Measurements from ENCODE around the gene BRCA1.
"Not testable (repeated sequence)": the region's sequence is repeated elsewhere in the genome, so short reads cannot be mapped to it uniquely, and the experiment has no call there.

Gene BRCA1

GRCh38 chr17:43068570-43069367 lies 56.4 kb downstream of the BRCA1 start:
- no peak for DNase-seq

DNA sequence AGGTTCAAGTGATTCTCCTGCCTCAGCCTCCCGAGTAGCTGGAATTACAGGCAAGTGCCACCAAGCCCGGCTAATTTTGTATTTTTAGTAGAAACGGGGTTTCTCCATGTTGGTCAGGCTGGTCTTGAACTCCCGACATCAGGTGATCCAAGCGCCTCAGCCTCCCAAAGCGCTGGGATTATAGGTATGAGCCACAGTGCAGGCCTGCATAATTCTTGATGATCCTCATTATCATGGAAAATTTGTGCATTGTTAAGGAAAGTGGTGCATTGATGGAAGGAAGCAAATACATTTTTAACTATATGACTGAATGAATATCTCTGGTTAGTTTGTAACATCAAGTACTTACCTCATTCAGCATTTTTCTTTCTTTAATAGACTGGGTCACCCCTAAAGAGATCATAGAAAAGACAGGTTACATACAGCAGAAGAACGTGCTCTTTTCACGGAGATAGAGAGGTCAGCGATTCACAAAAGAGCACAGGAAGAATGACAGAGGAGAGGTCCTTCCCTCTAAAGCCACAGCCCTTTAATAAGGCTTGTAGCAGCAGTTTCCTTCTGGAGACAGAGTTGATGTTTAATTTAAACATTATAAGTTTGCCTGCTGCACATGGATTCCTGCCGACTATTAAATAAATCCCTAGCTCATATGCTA lies 62.1 kb downstream of the BRCA1 start:
- DNase-seq, result no peak

GRCh38 chr17:43056051-43056450 lies 69.1 kb downstream of the BRCA1 start:
- no peak for DNase-seq

DNA sequence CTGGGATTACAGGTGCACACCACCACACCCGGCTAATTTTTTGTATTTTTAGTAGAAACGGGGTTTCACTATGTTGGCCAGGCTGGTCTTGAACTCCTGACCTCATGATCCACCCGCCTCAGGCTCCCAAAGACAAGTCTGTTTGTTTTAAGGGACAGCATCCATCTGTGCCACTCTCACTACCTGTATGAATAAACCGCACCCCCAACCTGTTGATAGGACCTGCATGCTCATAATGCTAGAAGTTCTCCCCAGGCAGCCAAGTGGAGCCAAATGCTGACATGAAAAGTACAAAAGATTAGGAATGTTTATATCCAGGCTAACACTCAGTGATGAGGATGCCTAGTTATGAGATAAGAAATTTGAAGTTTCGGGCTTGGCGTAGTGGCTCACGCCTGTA lies 72.2 kb downstream of the BRCA1 start:
- not testable (repeated sequence) for DNase-seq

DNA sequence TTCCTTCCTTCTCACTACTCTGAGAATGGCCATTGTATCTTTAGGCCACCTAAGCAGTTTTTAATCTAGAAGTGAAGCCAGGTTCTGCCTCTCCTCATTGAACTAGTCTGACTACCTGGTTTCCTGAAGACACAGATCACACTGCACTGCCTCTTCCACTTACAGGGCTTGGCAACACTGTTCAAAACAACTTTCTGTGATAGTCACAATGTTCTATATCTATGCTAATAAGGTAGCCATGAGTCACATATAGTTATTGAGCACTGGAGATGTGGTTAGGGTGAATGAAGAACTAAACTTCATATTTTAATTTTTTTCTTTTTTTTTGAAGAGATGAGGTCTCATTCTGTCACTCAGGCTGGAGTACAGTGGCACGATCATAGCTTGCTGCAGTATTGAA lies 73.2 kb downstream of the BRCA1 start:
- DNase-seq, result no peak

DNA sequence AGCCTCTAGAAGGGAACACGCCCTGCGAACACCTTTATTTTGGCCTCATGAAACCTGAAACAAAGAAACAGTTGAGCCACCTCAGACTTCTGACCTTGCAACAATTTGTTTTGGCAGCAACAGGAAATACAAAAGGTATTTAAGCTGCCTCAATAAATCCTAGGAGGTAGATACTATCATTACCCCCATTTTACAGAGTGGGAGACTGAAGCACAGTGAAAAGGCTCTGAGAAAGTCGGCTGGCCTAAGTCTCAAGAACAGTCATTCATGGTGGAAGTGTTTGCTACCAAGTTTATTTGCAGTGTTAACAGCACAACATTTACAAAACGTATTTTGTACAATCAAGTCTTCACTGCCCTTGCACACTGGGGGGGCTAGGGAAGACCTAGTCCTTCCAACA lies 81.1 kb downstream of the BRCA1 start:
- DNase-seq, result no peak

- no peak for DNase-seq
Measured at GRCh38 chr17:43043307-43043706, 81.9 kb downstream of the BRCA1 start.

- DNase-seq, result no peak
Measured at GRCh38 chr17:43042025-43042628, 83.0 kb downstream of the BRCA1 start.

GRCh38 chr17:43040655-43041054 lies 84.5 kb downstream of the BRCA1 start:
- DNase-seq, result no peak

GRCh38 chr17:43039646-43040045 lies 85.5 kb downstream of the BRCA1 start:
- no peak for DNase-seq

GRCh38 chr17:43034894-43035293 lies 90.3 kb downstream of the BRCA1 start:
- DNase-seq, result no peak

GRCh38 chr17:43033948-43034881 lies 90.9 kb downstream of the BRCA1 start:
- no peak for DNase-seq

- no peak for DNase-seq
Measured at GRCh38 chr17:43031666-43032065, 93.5 kb downstream of the BRCA1 start.

GRCh38 chr17:43030137-43030767 lies 94.9 kb downstream of the BRCA1 start:
- DNase-seq, result no peak

GRCh38 chr17:43028221-43028861 lies 96.8 kb downstream of the BRCA1 start:
- DNase-seq, result no peak

- DNase-seq, result no peak
Measured at GRCh38 chr17:43027091-43028032, 97.8 kb downstream of the BRCA1 start.

DNA sequence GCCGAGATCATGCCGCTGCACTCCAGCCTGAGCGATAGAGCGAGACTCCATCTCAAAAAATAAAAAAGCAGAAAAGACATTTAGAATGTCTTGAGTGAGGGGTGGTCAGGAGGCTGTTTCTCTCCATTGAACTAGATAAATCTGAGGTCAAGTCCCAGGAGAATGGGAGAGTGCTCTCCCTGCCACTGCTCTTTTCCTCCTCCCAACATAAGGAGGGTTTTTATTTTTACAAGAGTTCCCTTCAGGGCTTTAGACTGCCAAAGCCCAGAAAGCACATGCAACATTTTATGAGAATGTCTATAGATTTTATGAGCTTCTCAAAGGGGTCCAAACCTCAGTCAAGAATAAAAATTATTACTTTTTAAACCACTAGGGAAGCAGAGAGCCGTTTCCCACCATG lies 98.6 kb downstream of the BRCA1 start:
- no peak for DNase-seq

DNA sequence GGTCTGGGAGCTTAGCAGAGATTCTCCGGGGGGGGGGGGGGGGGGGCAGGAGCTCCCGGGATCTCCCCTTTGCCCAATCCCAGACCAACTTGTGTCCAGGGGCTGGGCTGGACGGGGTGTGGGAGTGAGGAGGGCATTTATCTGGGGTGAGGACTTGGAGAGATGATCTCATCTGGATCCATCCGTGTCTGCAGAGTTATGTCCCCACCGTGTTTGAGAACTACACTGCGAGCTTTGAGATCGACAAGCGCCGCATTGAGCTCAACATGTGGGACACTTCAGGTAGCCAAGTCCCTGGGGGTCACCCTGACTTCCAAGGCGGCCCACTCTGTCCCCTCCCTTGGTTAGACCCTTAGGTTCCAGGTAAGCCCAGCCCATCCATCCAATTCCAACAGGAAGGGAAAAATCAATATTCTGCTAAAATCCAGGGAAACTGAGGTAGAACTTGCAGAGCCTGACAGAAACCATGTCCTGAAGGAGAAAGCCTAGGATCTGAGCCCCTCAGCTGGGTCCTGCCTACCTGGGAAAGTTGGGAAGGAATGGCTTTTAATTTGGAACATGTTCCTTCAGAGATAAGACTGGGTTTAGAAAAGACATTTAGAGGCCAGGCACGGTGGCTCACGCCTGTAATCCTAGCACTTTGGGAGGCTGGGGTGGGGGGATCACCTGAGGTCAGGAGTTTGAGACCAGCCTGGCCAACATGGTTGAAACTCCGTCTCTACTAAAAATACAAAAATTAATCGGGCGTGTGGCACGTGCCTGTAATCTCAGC lies 99.2 kb downstream of the BRCA1 start:
- DNase-seq, result no peak

GRCh38 chr17:43025290-43025657 lies 99.9 kb downstream of the BRCA1 start:
- DNase-seq, result no peak
